ENCODE results near the gene SASH3. TPM values are rescaled to one million over a fixed set of nuclear protein-coding genes. Genes with fewer than 3 reads are reported as not detected.

The SASH3 gene
- total and polyA plus RNA-seq, 12 donors, result 1.1 to 27.8 (median 13.4) TPM

GRCh38 chrX:129760155-129760554 is 19.6 kb upstream of the SASH3 start:
- no peak overlapping the region for H3K4me3 ChIP-seq
- H3K27ac ChIP-seq, result peak overlapping the region in 2 of 5 donors; percentile 39 to 62
- TF ChIP-seq POLR2A (IDR thresholded peaks at IDR 0.05), result no peak
- TF ChIP-seq CTCF (IDR thresholded peaks at IDR 0.05), result no peak
- H3K27me3 ChIP-seq, result peaks cover 10% of the 10 kb centered on the region
- 60 to 77% (median 69%) methylated on average over 3 to 9 of the region's 9 CpGs for WGBS, 4 donors
- no peak for DNase-seq
- H3K36me3 ChIP-seq (replicated peaks in 1 of 2), result no peaks in the 10 kb centered on the region
- H3K9me3 ChIP-seq (replicated peaks in 1 of 3), result no peaks in the 10 kb centered on the region
- intact Hi-C loops (cut with DNase I), result no loop called here
- H3K4me1 ChIP-seq (replicated peaks in 1 of 2), result no peaks in the 10 kb centered on the region

GRCh38 chrX:129760981-129761380 is 18.8 kb upstream of the SASH3 start:
- no peaks in the 10 kb centered on the region for H3K4me1 ChIP-seq (replicated peaks in 1 of 2)
- H3K36me3 ChIP-seq (replicated peaks in 1 of 2), result no peaks in the 10 kb centered on the region
- no peaks in the 10 kb centered on the region for H3K9me3 ChIP-seq (replicated peaks in 1 of 3)
- WGBS, 4 donors, result 87 to 93% (median 92%) methylated on average over 6 of the region's 6 CpGs
- intact Hi-C loops (cut with DNase I), result no loop called here
- H3K27me3 ChIP-seq, result peaks cover 2% of the 10 kb centered on the region
- DNase-seq, result no peak
- TF ChIP-seq CTCF (IDR thresholded peaks at IDR 0.05), result no peak
- TF ChIP-seq POLR2A (IDR thresholded peaks at IDR 0.05), result no peak
- no peak overlapping the region for H3K4me3 ChIP-seq
- H3K27ac ChIP-seq, result peak overlapping the region in 1 of 5 donors; percentile 62

- Histone ChIP-seq H3K27ac (no peak overlapping the region), H3K9me3 (replicated peaks in 1 of 3) (no peaks in the 10 kb centered on the region), H3K36me3 (replicated peaks in 1 of 2) (no peaks in the 10 kb centered on the region), H3K4me1 (replicated peaks in 1 of 2) (no peaks in the 10 kb centered on the region), H3K27me3 (no peaks in the 10 kb centered on the region), H3K4me3 (no peak overlapping the region)
- 82 to 90% (median 85%) methylated on average over 4 of the region's 4 CpGs; no CpG with 5 or more reads in 1 of the 4 donors for WGBS, 4 donors
- TF ChIP-seq POLR2A (IDR thresholded peaks at IDR 0.05), result no peak
- TF ChIP-seq CTCF (IDR thresholded peaks at IDR 0.05), result no peak
- DNase-seq, result no peak
- intact Hi-C loops (cut with DNase I), result no loop called here
These were observed 18.2 kb upstream of the SASH3 start for GRCh38 chrX:129761596-129761995.

GRCh38 chrX:129762448-129762847 is 17.3 kb upstream of the SASH3 start:
- Histone ChIP-seq H3K9me3 (replicated peaks in 1 of 3) (no peaks in the 10 kb centered on the region), H3K27me3 (no peaks in the 10 kb centered on the region), H3K36me3 (replicated peaks in 1 of 2) (no peaks in the 10 kb centered on the region), H3K4me1 (replicated peaks in 1 of 2) (no peaks in the 10 kb centered on the region), H3K4me3 (no peak overlapping the region), H3K27ac (no peak overlapping the region)
- intact Hi-C loops (cut with DNase I), result no loop called here
- no peak for TF ChIP-seq CTCF (IDR thresholded peaks at IDR 0.05)
- TF ChIP-seq POLR2A (IDR thresholded peaks at IDR 0.05), result no peak
- no peak for DNase-seq
- WGBS, 4 donors, result 86 to 91% (median 89%) methylated on average over 3 of the region's 3 CpGs
